Hematopoietic multipotent progenitor cell treated with erythropoietin and hydrocortisone succinate and interleukin-3 and kit ligand, for 15 days (in vitro differentiated cells): ENCODE results near the gene CYB5A.
"Not testable (repeated sequence)": the region's sequence is repeated elsewhere in the genome, so short reads cannot be mapped to it uniquely, and the experiment has no call there.

Experiments used
- DNase-seq: peaks from one replicate; pipeline ENCODE4 v3.0.0-alpha.2; 2015; ENCODE audit warnings: low spot score

CYB5A gene

DNA sequence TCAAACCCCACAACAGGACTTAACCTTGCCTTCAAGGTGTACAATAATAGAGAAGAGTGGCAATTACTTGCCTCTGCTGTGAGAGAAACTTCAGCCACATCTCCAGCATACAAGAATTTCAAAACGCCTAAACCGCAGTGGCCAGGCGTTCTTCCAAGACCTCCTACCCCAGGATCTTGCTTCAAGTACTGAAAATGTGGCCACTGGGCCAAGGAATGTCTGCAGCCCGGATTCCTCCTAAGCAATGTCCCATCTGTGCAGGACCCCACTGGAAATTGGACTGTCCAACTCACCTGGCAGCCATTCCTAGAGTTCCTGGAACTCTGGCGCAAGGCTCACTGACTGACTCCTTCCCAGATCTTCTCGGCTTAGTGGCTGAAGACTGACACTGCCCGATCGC, 2.8 kb upstream of the CYB5A start:
- no peak for DNase-seq

DNA sequence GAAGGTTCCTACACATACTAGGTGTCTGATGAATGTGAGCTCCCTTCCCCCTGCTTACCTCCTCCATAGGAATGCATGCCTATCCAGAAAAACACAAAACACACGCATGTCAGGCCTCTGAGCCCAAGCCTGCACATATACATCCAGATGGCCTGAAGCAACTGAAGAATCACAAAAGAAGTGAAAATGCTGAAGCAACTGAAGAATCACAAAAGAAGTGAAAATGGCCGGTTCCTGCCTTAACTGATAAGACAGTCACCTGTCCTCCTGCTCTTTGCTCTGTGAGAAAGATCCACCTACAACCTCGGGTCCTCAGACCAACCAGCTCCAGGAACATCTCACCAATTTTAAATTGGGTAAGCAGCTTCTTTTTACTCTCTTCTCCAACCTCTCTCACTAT, 1.2 kb upstream of the CYB5A start:
- not testable (repeated sequence) for DNase-seq

DNA sequence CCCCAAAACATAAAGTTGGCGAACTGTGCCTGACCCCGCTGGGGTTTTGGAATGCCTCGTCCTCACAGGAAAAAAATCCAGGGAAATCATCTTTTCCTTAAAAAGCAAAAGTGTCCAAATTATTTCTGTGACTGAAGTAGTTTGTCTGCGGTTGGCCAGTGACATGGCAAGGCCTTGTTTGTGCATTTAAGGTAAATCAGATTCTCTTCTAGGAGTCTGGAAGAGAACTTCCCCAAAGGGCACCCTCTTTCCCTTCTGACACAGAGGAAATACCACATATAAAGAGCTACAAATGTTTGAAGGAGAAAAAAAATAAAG, 737 bp upstream of the CYB5A start:
- DNase-seq: no peak

DNA sequence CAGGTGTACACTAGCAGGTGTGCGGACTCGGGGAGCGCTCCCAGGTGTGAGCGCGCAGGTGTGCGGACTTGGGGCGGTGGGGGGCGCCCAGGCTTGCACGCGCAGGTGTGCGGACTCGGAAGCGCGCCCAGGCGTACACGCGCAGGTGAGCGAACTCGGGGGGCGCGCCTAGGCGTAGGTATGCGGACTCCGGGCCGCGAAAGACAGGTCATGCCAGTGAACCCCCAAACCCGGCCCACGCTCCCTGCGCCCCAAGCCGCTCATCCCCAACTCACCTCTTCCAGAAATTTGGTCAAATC, 342 bp downstream of the CYB5A start:
- DNase-seq: no peak

DNA sequence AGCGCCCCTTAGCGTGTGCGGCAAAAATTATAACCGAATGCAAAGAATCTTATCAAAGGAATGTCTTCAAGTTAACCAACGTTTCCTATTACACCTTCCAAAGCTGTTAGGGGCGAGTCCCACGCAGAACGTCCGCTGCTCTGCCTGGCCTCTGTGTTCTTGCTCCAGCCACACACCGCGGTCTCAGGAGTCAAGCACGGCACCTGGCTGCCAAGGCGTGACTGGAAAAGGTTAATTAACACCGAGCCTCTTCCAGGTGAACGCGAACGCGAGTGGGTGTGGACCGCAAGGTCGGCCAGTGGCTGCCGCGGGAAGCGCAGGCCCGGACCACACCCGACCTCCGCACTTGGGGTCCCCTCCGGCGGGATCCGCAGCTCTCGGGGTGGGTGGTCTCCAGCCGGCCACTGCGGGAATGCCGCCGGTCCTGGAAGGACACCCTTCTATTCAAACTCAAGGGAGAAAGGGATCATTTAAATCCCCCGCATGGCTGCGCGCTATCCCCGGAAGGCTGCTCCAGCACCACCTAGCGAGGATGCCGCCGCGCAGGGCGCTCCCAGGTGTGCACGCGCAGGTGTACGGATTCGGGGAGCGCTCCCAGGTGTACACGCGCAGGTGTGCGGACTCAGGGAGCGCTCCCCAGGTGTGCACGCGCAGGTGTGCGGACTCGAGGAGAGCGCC, 830 bp downstream of the CYB5A start:
- no peak for DNase-seq

DNA sequence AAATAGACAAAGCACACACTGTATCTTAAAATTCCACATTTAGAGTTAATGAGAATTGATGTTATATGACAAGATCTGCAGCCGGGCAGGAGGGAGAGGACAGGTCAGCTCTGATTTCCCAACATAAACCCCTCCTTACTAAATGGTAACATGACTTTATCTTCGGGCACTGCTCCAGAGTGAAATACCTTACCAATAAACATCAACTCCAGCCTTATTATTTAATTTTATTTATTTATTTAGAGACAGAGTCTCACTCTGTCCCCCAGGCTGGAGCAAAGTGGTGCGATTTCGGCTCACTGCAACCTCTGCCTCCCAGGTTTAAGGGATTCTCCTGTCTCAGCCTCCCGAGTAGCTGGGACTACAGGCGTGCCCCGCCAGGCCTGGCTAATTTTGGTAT, 1.7 kb downstream of the CYB5A start:
- no peak for DNase-seq

DNA sequence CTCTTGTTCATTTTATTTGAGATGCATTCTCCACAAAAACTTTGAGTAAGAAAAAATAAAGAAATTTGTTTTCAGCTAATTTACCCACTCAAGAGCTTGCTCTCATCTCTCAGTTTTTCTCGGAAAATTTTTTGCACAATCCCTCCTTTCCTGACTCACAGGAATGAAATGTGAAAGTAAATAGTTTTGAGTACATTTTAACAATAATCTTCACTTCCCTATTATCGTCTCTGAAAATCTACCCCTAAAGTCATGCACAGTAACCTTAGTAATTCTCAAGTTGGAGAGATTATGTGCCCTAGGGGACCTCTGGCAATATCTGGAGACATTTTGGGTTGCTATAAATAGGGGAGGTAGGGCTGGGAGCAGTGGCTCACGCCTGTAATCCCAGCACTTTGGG, 2.6 kb downstream of the CYB5A start:
- DNase-seq: no peak

DNA sequence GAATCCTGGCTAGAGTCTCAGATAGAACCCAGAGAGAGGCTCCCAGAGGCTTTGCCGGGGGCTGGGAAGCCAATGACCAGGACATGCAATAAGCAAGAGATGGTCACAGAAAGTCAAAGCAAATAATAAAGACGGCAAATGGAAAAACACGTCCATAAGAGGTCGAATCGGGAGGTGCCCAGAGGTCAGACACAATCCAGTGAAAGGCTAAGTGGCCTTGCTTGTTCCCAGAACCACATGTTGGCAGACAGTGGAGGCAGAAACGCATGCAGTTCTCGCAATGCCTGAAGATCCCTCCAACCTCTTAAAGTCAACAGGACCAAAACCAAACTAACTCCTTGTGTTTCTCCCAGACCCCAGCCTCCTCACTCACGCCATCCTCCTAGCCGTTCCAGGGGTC, 3.0 kb downstream of the CYB5A start:
- no peak for DNase-seq

DNA sequence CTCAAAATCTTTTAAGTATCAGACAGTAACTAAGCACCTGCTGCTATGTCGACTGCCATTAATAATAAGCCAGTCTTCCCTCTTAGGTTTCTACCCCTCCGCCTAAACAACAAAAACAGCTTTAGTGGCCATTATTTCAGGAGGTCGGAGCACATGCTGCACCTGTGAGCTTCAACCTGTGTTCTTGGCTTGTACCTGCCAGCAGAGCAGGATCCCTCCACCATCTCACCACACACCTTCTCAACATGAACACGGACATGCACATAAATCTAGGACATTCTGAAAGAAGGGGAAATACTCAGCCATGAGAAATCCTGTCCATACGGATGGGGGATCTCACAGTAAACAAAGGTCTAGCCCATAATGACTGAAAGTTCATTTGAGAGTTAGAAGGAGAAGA, 3.7 kb downstream of the CYB5A start:
- no peak for DNase-seq

DNA sequence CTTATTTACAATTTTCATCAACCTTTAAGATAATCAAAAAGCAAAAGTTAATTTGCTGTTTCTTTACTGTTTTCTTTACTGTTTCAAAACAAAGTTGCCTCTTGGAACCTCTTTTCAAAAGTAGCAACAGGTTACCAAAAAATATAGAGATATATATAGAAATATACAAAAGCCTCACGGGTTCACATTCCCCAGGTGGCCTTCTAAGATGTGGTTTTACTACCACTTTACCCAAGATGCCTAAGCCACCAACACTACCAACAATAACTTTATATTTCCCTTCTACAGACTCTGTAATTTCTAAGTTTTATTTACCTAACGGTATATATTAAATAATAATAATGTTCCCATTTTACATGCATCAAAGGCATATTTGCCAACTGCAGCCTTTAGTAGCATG, 4.9 kb downstream of the CYB5A start:
- DNase-seq: no peak

DNA sequence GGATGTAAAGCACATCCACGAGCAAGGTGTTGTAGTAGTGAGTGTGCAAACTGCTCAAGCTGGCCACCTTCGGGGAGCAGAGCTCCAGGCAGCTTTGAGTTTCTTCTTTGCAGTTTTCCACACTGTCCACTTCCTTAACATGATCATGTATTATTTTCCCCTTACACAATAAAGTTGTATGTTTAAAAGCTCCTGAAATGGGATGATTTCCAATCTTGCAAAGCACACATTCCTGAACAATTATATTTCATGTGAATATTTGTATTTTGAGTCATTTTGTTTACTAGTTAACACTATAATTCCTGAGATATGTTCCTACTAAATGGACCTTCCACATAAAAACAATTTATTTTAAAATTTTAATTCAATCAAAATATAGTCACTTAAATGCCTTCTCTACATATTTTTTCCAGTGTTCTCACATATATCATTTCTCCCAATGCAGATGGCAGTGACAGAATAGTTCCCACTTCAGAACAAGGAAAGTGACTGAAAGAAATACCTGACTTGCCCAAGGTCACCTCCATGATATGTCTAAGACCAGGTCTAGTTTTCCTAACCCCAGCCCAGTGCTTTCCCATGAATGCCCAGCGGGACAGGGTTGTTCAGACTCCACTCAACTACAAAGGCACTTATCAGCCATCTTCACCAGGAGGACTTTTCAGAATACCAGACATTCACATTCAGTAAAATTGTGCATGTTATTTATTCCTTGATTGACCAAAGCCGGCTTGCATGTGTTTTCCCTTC, 5.5 kb downstream of the CYB5A start:
- no peak for DNase-seq

DNA sequence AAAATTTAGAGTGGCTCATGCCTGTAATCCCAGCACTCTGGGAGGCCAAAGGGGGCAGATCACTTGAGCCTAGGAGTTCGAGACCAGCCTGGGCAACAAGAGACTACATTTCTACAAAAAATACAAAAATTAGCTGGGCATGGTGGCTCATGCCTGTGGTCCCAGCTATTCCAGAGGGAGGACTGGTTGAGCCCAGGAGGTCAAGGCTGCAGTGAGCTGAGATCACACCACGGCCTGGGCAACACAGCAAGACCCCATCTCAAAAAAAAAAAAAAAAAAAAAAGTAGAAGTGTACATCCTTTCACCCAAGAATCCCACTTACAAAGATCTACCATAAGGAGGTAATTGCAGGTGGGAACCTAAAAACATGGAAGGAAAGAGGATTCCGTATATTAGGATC, 6.2 kb downstream of the CYB5A start:
- not testable (repeated sequence) for DNase-seq

DNA sequence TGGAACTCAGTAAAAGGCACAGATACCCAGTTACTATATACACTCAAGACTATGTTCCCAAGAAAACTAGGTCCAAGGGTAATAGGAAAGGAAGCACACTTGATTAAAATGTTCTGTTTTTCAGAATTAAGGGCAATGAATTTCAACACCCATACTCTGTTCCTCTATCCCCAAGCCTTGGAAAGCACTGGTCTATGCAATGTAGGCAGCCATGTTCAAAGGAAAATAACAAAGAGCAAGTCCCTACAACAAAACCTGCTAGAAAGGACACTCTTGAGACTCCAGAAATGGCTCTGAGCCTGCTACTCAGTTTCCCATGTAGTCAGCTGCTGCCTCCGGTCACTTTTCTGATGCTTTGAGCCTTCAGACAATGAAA, 6.8 kb downstream of the CYB5A start:
- no peak for DNase-seq

DNA sequence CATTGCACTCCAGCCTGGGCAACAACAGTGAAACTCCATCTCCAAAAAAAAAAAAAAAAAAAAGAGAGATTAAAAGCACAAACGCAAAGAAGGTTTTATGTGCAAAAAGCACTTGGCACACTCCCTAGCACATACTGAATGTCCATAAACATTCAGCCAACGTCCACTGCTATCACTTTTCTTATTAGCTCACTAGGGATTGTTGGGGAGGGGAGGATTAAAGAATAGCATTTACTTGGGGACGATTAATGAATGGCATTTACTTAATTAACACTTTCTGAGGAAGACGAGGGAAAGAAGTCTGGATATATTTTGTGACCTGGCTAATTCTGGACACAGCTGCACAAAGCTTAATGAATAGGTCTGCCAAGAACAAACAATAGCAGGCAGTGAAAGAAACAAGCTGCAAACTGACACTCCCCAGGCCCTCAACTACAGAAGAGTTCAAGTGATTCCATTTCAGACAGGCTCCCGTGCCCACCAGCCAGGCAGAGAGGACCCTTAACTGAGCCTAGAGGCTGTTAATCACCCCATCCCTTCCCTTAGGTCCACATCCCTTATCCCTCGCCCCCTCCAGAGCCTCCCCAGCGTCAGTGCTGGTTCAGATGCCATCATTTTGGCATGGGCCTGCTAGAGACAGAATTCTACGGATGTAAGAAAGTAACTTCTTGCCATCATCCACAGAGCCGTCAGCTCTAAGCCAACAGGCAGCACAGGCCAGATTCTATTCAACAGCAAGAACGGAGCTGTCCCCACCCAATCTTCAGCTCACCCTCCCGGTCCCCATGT, 7.4 kb downstream of the CYB5A start:
- no peak for DNase-seq

DNA sequence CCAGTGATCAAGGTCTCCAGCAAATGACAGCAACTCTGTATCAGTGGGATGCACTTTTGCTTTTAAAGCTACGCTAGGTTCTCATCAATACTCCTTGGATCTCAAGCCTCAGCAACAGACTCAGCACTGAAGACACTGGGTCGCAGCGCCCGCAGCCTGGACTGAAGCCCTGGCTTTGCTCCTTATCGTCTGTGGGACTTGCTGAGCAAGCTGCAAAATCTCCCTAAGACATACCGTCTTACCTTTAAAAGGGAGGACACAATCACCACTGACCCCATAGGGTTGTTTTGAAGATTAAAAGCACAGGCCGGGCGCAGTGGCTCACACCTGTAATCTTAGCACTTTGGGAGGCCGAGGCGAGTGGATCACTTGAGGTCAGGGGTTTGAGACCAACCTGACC, 8.1 kb downstream of the CYB5A start:
- DNase-seq: no peak

DNA sequence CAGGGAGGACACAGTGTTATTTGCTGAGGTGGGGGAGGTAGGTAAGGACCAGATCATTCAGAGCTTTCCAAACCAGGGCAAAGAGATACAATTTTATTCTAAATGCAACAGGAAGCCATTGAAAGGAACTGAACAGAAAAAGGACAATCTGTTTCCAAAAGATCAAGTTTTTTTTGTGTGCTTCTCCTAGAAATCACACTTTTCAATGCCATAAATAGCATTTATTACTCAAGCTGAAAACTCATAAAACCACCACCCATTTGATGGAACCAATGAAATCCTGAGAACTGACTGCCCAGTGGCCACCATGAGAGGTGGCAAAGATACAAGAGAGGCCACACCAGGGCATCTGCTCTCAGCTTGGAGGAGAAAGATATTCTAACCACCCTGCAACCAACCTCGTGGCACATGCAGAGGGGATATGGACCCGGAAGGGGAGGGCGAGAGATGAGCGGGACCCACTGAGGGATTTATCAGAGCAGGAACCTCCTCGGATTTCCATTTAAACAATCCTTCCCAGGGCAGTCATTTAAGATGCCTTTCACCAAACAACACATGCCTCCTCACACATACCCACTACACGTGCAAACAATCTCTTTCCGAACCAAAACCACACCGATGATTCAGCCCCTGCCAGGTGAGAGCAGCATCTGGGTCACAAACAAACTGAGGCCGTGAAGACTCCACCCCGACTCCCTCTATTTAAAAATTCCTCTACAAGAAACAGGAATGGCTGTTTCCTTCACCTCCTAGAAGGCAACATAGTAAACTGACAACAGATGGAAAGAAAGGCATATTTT, 8.8 kb downstream of the CYB5A start:
- DNase-seq: no peak

DNA sequence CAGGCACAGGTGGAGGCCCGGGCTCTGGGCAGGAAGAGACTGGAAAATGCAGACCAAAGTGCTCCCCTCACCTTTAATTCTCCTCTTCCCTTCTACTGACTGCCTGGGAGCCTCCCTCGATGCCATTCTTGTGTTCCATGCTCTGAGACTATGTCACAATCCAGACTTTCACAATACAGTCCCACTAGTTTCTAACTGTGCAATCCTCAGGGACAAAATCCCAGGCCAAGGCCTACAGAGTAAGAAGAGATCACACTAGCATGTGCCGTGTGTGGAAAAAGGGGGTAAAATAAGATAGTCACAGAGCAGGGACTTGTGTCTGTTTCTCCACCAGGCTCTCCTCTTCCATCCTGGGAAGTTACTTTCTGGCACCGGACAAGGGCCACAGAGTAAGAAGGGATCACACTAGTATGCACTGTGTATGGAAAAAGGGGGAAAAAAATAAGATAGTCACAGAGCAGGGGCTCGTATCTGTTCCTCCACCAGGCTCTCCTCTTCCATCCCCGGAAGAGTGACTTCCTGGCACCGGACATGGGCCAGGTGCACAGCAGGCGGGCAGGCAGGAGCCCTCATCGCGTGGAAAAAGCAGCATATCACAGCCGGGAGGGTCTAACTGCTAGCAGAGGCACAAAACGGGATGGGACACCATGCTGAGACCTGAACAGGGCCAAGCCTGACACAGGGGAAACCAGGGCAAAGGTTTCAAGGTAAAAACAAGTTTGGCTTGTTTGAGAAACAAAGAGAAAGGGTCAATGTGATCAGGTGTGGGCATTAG, 9.6 kb downstream of the CYB5A start:
- DNase-seq: no peak

DNA sequence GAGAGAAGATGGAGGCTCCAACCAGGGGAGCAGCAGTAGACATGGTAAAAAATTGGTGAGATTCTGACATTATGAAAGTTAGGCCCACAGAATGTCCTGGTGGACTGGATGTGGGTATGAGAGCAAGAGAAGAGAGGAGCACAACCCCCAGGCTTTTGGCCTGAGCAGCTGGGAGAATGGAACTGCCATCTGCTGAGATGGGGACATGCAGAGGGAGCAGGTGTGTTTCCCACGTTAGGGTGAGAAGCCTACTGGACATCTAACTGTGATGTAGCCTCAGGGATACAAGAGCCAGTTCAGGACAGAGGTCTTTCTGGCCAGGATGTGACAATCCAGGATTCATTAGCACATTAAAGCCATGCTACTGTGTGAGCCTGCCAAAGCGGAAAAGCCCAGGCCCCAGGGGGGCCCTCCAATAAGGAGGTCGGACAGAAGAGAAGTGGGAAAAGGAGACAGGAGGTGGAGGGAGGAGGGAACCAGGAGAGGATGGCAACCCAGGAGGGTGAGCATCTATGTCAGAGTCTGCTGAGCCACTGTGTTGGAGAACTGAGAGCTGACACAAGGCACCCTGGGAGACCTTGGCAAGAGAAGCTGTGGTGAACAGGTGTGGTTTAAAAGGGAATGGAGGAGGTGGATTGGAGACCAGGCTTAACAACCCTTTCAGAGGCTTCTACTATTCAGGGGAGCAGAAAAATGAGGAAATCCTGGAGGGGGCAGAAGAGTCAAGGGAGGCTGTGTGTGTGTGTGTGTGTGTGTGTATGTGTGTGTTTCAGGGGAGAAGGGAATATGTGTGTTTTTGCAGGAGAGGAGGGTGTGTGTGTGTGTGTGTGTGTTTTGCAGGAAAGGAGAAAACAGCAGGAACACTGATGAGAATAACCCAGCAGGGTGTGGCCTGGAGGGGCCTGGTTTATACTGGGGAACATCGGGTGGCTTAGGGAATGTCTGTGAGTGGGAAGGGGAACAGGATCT, 10.5 kb downstream of the CYB5A start:
- no peak for DNase-seq

DNA sequence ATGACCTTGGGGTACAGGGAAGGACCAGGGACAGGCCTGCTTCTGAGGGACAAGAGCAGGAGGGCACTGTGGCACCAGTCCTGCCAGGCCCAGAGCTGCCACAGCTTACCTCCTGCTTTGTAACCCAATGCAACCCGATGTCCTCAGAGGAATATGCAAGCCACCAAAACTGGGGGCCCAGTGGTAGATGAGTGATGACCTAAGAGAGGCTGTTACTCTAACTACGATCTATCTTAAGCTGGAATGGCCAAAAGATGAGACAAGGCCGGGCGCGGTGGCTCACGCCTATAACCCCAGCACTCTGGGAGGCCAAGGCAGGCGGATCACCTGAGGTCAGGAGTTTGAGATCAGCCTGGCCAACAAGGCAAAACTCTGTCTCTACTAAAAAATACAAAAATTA, 12.8 kb downstream of the CYB5A start:
- DNase-seq: no peak

DNA sequence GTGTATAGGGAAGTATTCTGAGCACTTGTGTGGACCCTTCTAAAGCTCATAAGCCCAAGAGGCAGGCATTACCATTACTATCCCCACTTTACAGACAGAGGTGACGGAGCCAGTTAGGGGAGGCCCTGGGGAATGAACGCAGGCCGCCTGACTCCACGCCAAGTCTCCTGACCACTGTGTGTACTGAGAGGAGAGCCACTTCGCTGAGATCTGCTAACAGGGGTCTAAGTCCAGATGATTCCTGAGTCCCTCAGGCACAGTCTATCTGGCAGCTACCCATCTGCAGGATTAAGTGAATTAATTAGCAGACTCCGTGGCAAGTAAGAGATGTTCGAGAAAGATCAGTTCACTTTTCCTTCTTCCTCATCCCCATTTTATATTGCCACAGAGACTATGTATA, 13.7 kb downstream of the CYB5A start:
- no peak for DNase-seq

DNA sequence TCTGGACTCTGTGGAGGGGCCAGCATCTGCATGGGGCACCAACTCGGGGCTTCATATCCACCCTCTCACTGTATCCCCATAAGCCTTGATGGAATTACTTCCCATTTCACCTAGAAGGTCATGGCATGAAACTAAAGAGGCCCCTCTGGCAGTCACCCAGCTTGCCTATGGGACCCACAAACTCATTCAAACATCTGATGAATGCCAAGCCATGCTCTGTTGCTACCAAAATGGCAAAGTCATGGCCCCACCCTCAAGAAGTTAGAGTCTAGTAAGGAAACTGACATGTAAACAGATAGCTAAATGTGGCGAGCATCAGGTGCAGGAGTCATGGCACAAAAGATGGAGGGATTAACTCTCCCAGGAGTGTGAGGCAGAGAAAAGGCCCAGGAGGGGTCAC, 14.5 kb downstream of the CYB5A start:
- peak; percentile 85 for DNase-seq
